SH-SY5Y (cell line): ENCODE measurements around the gene PRDM15.

Experiments used
- GATA2 ChIP-seq: IDR thresholded peaks from 2 replicates; pipeline ENCODE4 v1.6.1; 2011; ENCODE audit warnings: mild to moderate bottlenecking, low read depth, low read length
- GATA3 ChIP-seq: IDR thresholded peaks from 2 replicates; pipeline ENCODE4 v1.6.1; 2011; ENCODE audit warnings: low read depth, mild to moderate bottlenecking, low read length, moderate library complexity

- no peak for TF ChIP-seq GATA3
- no peak for TF ChIP-seq GATA2
Measured at GRCh38 chr21:41873426-41873825, 5.7 kb downstream of the PRDM15 start.
